Smooth muscle cell (in vitro differentiated cells): Measurements from ENCODE around the gene BMPR1B. TPM values are rescaled to one million over a fixed set of nuclear protein-coding genes. Genes with fewer than 3 reads are reported as not detected.

ENCODE experiments used
- DNase-seq: peaks from one replicate; lab custom pipeline; 2025; ENCODE audit not compliant: unreplicated experiment; lab: John Stamatoyannopoulos, UW
- H2AFZ ChIP-seq: fragments of 200-600 bp; sonication (generic); 2 replicates; pipeline ENCODE4 v1.6.0; 2016; ENCODE audit warnings: antibody characterized with exemption, low read depth, mild to moderate bottlenecking
- H3F3A ChIP-seq: fragments of 200-600 bp; sonication (generic); 2 replicates; pipeline ENCODE4 v1.6.0; 2017; ENCODE audit warnings: antibody characterized with exemption, low read depth
- H3K27ac ChIP-seq: fragments of 200-600 bp; sonication (generic); 2 replicates; pipeline ENCODE4 v1.5.1; 2016; ENCODE audit warnings: low read depth, mild to moderate bottlenecking
- H3K27me3 ChIP-seq: fragments of 200-600 bp; sonication (generic); 2 replicates; pipeline ENCODE4 v1.6.1; 2016; ENCODE audit warnings: low read depth, mild to moderate bottlenecking
- H3K36me3 ChIP-seq: fragments of 200-600 bp; sonication (generic); 2 replicates; pipeline ENCODE4 v1.5.1; 2016; ENCODE audit warnings: low read depth
- H3K4me1 ChIP-seq: fragments of 200-600 bp; sonication (generic); 2 replicates; pipeline ENCODE4 v1.5.1; 2016; ENCODE audit warnings: low read depth
- H3K4me2 ChIP-seq: fragments of 200-600 bp; sonication (generic); 2 replicates; pipeline ENCODE4 v1.6.0; 2016; ENCODE audit warnings: mild to moderate bottlenecking
- H3K4me3 ChIP-seq: fragments of 200-600 bp; sonication (generic); 2 replicates; pipeline ENCODE4 v1.5.1; 2016; ENCODE audit warnings: mild to moderate bottlenecking
- H3K79me2 ChIP-seq: fragments of 200-600 bp; sonication (generic); 2 replicates; pipeline ENCODE4 v1.6.0; 2016; ENCODE audit warnings: low read depth, mild to moderate bottlenecking
- H3K9ac ChIP-seq: fragments of 200-600 bp; sonication (generic); 2 replicates; pipeline ENCODE4 v1.6.0; 2016; ENCODE audit warnings: low read depth
- H3K9me3 ChIP-seq: fragments of 200-600 bp; sonication (generic); replicated peaks from 2 replicates; pipeline ENCODE4 v1.5.1; 2016; ENCODE audit warnings: low read depth
- H4K20me1 ChIP-seq: fragments of 200-600 bp; sonication (generic); 2 replicates; pipeline ENCODE4 v1.6.0; 2016; ENCODE audit warnings: low read depth
- WGBS: methylation state at CpG from one replicate; pipeline ENCODE4 v1.1.7; 2016; ENCODE audit warnings: low lambda C conversion rate; 5-methylcytosine and 5-hydroxymethylcytosine counted together
- polyA plus RNA-seq: library from polyadenylated mRNA; unstranded; fragments of >200 nt; fragmentation: Nextera tagmentation; extraction: Ambion mirVana; gene quantifications from 2 replicates; pipeline ENCODE4 v1.2.1, GENCODE V29; 2016
- total RNA-seq: library from RNA; depleted of rRNA; stranded (reverse); fragments of >200 nt; gene quantifications from 2 replicates; pipeline ENCODE4 v1.2.3, GENCODE V29; 2014
- TF ChIP-seq, protein P1 (sequence below): fragments of 200-600 bp; sonication (generic); IDR thresholded peaks from 2 replicates; pipeline ENCODE4 v1.5.1; 2017; ENCODE audit warnings: borderline replicate concordance, mild to moderate bottlenecking, antibody characterized with exemption; ENCODE audit not compliant: insufficient read depth, poor library complexity, severe bottlenecking

Gene BMPR1B
- total and polyA plus RNA-seq, 2 experiments from 2014 or later: 0.03 to 1.2 TPM

DNA sequence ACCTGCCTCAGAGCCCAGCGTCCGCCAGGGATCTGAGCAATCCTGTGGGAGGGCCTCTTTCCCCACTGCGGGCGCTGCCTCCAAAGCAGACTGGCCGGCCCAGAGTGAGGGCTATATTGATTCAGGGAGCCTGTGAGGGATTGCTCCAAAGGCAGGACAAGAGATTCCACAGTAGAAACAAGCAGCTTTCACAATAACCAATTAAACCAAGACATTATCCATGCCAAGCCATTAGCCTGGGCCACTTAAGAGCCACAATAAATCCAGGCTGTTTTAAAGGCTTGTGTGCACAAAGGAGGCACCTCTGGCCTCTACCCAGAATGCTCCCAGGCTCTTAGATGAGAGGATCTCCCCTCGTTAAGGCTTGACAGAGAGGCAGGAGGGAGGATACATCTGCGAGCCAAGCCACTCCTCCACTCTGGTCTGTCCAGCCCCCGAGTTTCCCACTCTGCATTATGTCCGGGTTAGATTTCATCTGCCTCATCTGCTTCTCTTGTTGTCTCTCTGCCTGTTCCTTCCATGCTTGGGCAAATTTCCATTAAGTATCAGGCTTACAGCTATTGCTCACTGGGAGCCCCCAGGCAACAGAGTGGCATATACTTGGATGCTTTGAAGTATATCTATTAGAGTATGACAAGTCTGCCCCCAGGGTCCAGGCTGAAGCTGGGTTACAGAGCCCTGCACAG lies 433.1 kb downstream of the BMPR1B start:
- Histone ChIP-seq H3K4me2 (no peak overlapping the region), H3K4me3 (no peak overlapping the region), H3K9me3 (no peaks in the 10 kb centered on the region), H3K4me1 (no peaks in the 10 kb centered on the region), H3K9ac (no peak overlapping the region), H4K20me1 (no peaks in the 10 kb centered on the region), H3K27me3 (no peaks in the 10 kb centered on the region), H2AFZ (no peak overlapping the region), H3F3A (no peaks in the 10 kb centered on the region), H3K27ac (no peak overlapping the region), H3K36me3 (no peaks in the 10 kb centered on the region), H3K79me2 (no peaks in the 10 kb centered on the region)
- no peak for DNase-seq
- TF ChIP-seq, protein P1, sequence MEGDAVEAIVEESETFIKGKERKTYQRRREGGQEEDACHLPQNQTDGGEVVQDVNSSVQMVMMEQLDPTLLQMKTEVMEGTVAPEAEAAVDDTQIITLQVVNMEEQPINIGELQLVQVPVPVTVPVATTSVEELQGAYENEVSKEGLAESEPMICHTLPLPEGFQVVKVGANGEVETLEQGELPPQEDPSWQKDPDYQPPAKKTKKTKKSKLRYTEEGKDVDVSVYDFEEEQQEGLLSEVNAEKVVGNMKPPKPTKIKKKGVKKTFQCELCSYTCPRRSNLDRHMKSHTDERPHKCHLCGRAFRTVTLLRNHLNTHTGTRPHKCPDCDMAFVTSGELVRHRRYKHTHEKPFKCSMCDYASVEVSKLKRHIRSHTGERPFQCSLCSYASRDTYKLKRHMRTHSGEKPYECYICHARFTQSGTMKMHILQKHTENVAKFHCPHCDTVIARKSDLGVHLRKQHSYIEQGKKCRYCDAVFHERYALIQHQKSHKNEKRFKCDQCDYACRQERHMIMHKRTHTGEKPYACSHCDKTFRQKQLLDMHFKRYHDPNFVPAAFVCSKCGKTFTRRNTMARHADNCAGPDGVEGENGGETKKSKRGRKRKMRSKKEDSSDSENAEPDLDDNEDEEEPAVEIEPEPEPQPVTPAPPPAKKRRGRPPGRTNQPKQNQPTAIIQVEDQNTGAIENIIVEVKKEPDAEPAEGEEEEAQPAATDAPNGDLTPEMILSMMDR: no peak
- WGBS: 41% methylated on average over 9 of the region's 9 CpGs

DNA sequence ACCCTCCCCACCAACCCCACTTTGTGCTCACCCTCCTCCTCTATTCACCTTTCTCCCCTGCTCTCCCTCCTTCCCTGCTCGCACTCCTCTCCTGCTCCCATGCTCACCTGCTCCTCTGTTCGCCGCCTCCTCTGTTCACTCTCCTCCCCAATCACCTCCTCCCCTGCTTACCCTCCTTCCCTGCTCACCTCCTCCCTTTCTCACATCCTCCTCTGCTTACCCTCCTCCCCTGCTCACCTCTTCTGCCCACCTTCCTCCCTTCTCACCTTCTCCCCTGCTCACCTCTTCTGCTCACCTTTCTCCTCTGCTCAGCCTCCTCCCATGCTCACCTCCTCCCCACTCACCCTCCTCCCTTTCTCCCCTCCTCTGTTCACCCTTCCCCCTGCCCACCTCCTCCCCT lies 433.8 kb downstream of the BMPR1B start:
- no CpG with 5 or more reads among the region's 3 CpGs for WGBS
- H3K79me2 ChIP-seq: no peaks in the 10 kb centered on the region
- H3K9ac ChIP-seq: no peak overlapping the region
- no peak overlapping the region for H3K4me3 ChIP-seq
- no peaks in the 10 kb centered on the region for H4K20me1 ChIP-seq
- no peak overlapping the region for H2AFZ ChIP-seq
- TF ChIP-seq, protein P1: no peak
- H3K4me2 ChIP-seq: no peak overlapping the region
- H3F3A ChIP-seq: no peaks in the 10 kb centered on the region
- H3K36me3 ChIP-seq: no peaks in the 10 kb centered on the region
- H3K27ac ChIP-seq: no peak overlapping the region
- H3K9me3 ChIP-seq: no peaks in the 10 kb centered on the region
- H3K4me1 ChIP-seq: no peaks in the 10 kb centered on the region
- no peaks in the 10 kb centered on the region for H3K27me3 ChIP-seq
- DNase-seq: no peak

DNA sequence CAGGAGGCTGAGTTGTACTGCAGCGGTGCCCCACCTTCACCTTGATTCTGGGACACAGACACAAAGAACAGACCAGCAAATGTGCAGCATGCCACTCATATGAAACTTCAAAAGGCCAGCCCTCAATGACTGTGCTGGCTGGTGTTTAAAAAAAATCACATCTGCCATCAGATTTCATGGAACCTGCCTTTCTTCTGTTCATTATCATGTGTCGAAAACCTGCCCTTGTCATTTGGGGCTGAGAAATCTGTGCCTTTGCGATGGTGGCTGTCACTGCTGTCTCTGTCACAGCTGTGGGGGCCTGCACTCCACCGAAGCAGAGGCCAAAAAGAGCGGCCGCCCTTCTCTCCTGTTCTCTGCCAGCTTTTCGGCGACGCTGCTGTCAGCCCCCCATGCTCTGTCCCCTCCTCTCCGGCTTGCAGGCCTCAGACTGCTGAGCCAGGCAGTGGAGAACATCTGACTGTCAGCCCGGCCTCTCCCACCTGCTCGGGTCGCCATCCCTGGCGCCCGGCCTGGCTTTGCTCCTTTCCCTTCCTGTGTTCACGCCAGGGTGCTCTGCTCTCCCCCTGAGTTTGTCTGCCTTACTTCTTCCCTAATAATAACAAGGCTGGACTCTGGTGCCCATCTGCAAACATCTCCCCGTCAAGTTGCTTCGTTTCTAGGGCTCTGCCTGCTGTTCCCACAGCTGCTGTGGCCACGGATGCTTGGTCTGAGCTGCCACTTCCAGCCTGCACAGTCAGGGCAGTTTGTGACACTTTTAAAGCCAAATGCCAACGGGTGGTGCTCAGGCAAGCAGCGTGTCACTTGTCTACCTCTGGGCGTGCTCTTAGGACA lies 435.9 kb downstream of the BMPR1B start:
- H3K27me3 ChIP-seq: no peaks in the 10 kb centered on the region
- WGBS: 89% methylated on average over 22 of the region's 22 CpGs
- no peak overlapping the region for H3K27ac ChIP-seq
- no peaks in the 10 kb centered on the region for H3K79me2 ChIP-seq
- H4K20me1 ChIP-seq: no peaks in the 10 kb centered on the region
- H3K9ac ChIP-seq: no peak overlapping the region
- H3K4me1 ChIP-seq: no peaks in the 10 kb centered on the region
- no peak overlapping the region for H3K4me2 ChIP-seq
- TF ChIP-seq, protein P1: no peak
- no peaks in the 10 kb centered on the region for H3K9me3 ChIP-seq
- H2AFZ ChIP-seq: no peak overlapping the region
- H3F3A ChIP-seq: no peaks in the 10 kb centered on the region
- H3K36me3 ChIP-seq: no peaks in the 10 kb centered on the region
- H3K4me3 ChIP-seq: no peak overlapping the region
- no peak for DNase-seq
